B cell (primary cell): ENCODE measurements around the gene CD44. TPM values are rescaled to one million over a fixed set of nuclear protein-coding genes. Genes with fewer than 3 reads are reported as not detected.
"Not testable (repeated sequence)": the region's sequence is repeated elsewhere in the genome, so short reads cannot be mapped to it uniquely, and the experiment has no call there.

Source experiments
- ATAC-seq: fragments of 200-7000 bp; cut with Tn5 transposase; one replicate; pipeline ENCODE4 v1.10.0; 2021; ENCODE audit warnings: low read depth, mild to moderate bottlenecking, moderate number of reproducible peaks, moderate library complexity
- CTCF ChIA-PET: fragments of 350-600 bp; sonication (Branson Sonifier 250); formaldehyde crosslinking; loops from one replicate; lab custom pipeline; 2021; ENCODE audit warnings: antibody characterized with exemption, inconsistent platforms; lab: Charles Lee
- POLR2A ChIA-PET: fragments of 350-600 bp; sonication (Branson Sonifier 250); formaldehyde crosslinking; loops from one replicate; lab custom pipeline; 2021; ENCODE audit warnings: antibody characterized with exemption; lab: Charles Lee
- DNase-seq: peaks from one replicate; pipeline ENCODE4 v3.0.0; 2013
- H2AFZ ChIP-seq: 2 replicates; pipeline ENCODE4 v1.6.1; 2012; ENCODE audit warnings: mild to moderate bottlenecking, low read depth, low read length; ENCODE audit not compliant: insufficient read depth, poor library complexity, severe bottlenecking
- H3K27ac ChIP-seq, 2 donors: 1 replicate in 1 of 2; 2 replicates in 1 of 2; pipeline ENCODE4 v1.5.1; 2012 to 2013; ENCODE audit warnings: low read length in 2 of 2, mild to moderate bottlenecking in 2 of 2, moderate library complexity in 1 of 2
- H3K27me3 ChIP-seq, 4 experiments: fragments of 200-600 bp in 1 of 4; sonication (generic) in 1 of 4; replicated peaks in 1 of 4; 1 replicate in 2 of 4; 2 replicates in 2 of 4; pipeline versions ENCODE4 v1.6.1 to v1.7.0; 2013 to 2016; ENCODE audit warnings: low read length in 3 of 4, mild to moderate bottlenecking in 2 of 4, mixed read lengths in 1 of 4, moderate library complexity in 1 of 4; ENCODE audit not compliant: insufficient read depth in 4 of 4, control insufficient read depth in 3 of 4; ENCODE audit errors: control extremely low read depth in 1 of 4
- H3K36me3 ChIP-seq, 2 experiments: replicated peaks in 1 of 2; 1 replicate in 1 of 2; 2 replicates in 1 of 2; pipeline versions ENCODE4 v1.6.1 to v1.7.1; 2013; ENCODE audit warnings: low read length in 1 of 2; ENCODE audit not compliant: insufficient read depth in 2 of 2, control insufficient read depth in 1 of 2; ENCODE audit errors: control extremely low read depth in 1 of 2, extremely low read depth in 1 of 2
- H3K4me1 ChIP-seq, 2 donors: fragments of 200-600 bp in 1 of 2; sonication (generic) in 1 of 2; 1 replicate in 1 of 2; 2 replicates in 1 of 2; pipeline versions ENCODE4 v1.5.1 to v1.6.1; 2013 to 2017; ENCODE audit warnings: low read length in 2 of 2; ENCODE audit not compliant: control insufficient read depth in 2 of 2, insufficient read depth in 2 of 2
- H3K4me2 ChIP-seq: replicated peaks from 2 replicates; pipeline ENCODE3; 2012; ENCODE audit warnings: mild to moderate bottlenecking, low read depth, low read length; ENCODE audit not compliant: poor library complexity, severe bottlenecking
- H3K4me3 ChIP-seq, 5 experiments: fragments of 200-600 bp in 1 of 5; sonication (generic) in 1 of 5; 1 replicate in 3 of 5; 2 replicates in 2 of 5; pipeline versions ENCODE4 v1.5.1 to v1.7.0; 2011 to 2016; ENCODE audit warnings: low read length in 4 of 5, mild to moderate bottlenecking in 4 of 5, low read depth in 2 of 5, control low read depth in 1 of 5, moderate library complexity in 1 of 5; ENCODE audit not compliant: insufficient read depth in 1 of 5; ENCODE audit errors: control extremely low read depth in 1 of 5, extremely low read depth in 1 of 5
- H3K79me2 ChIP-seq: fragments of 200-600 bp; sonication (generic); one replicate; pipeline ENCODE4 v1.6.0; 2016; ENCODE audit warnings: low read length; ENCODE audit not compliant: control insufficient read depth, insufficient read depth
- H3K9ac ChIP-seq: fragments of 200-600 bp; sonication (generic); 2 replicates; pipeline ENCODE4 v1.6.1; 2017; ENCODE audit warnings: mild to moderate bottlenecking, low read length, moderate library complexity
- H3K9me3 ChIP-seq, 3 donors: one replicate each; pipeline versions ENCODE4 v1.6.1 to v1.7.1; 2013; ENCODE audit warnings: low read length in 2 of 3; ENCODE audit not compliant: control insufficient read depth in 2 of 3, insufficient read depth in 1 of 3; ENCODE audit errors: control extremely low read depth in 1 of 3
- H4K20me1 ChIP-seq: 2 replicates; pipeline ENCODE4 v1.6.0; 2012; ENCODE audit warnings: mild to moderate bottlenecking, low read length; ENCODE audit not compliant: insufficient read depth, control insufficient read depth, poor library complexity, severe bottlenecking
- H3K27ac Mint-ChIP-seq: one replicate; pipeline ENCODE4 v1.8.0; 2021; ENCODE audit warnings: mixed read lengths
- H3K27me3 Mint-ChIP-seq: one replicate; pipeline ENCODE4 v1.8.0; 2021; ENCODE audit warnings: mixed read lengths
- H3K4me1 Mint-ChIP-seq: one replicate; pipeline ENCODE4 v1.8.0; 2021; ENCODE audit warnings: mixed read lengths
- H3K4me3 Mint-ChIP-seq: one replicate; pipeline ENCODE4 v1.8.0; 2021; ENCODE audit warnings: mixed read lengths
- H3K9me3 Mint-ChIP-seq: one replicate; pipeline ENCODE4 v1.8.0; 2022; ENCODE audit warnings: mixed read lengths; ENCODE audit not compliant: insufficient read depth
- CTCF ChIP-seq: fragments of 200-600 bp; IDR thresholded peaks from one replicate; pipeline ENCODE4 v1.8.0; 2022; ENCODE audit warnings: antibody characterized with exemption, mild to moderate bottlenecking
- EZH2 ChIP-seq: IDR thresholded peaks from 2 replicates; pipeline ENCODE4 v1.6.1; 2012; ENCODE audit warnings: borderline replicate concordance, low read depth, mild to moderate bottlenecking, moderate library complexity, low read length; ENCODE audit not compliant: insufficient read depth, poor library complexity, severe bottlenecking
- WGBS: methylation state at CpG from one replicate; pipeline ENCODE4 v1.1.5; 2013; ENCODE audit warnings: missing lambda C conversion rate; ENCODE audit not compliant: insufficient coverage; 5-methylcytosine and 5-hydroxymethylcytosine counted together
- intact Hi-C: fragments of 100-400 bp; cut with micrococcal nuclease; formaldehyde crosslinking; loops from one replicate; pipeline ENCODE4 v1.10.0; 2022
- polyA plus RNA-seq: library from polyadenylated mRNA; depleted of rRNA; stranded (reverse); fragments of >200 nt; gene quantifications from 2 replicates; pipeline ENCODE4 v1.2.3, GENCODE V29; 2012
- total RNA-seq, 2 donors: library from RNA; stranded (reverse); fragments of 120-200 nt in 1 of 2; gene quantifications; 1 replicate in 1 of 2; 2 replicates in 1 of 2; pipeline versions ENCODE4 v1.2.3 to v1.2.4, GENCODE V29; 2013 to 2022

CD44 gene
- total and polyA plus RNA-seq, 2 donors (not counting 1 experiment from before 2014, with no cell fraction given): 261 to 896 TPM

GRCh38 chr11:35089666-35090065 lies 49.3 kb upstream of the CD44 start:
- Histone ChIP-seq H3K4me1 (peaks cover 38 to 42% of the 10 kb centered on the region in 2 donors), H2AFZ (no peak overlapping the region), H3K27me3 (no peaks in the 10 kb centered on the region), H3K36me3 (no peaks in the 10 kb centered on the region), H3K4me2 (peak overlapping the region; percentile 59), H3K9ac (peak overlapping the region; percentile 41), H3K4me3 (peak overlapping the region in 1 of 5 experiments; percentile 26), H3K27ac (peak overlapping the region; percentile 15 to 80), H3K9me3 (no peaks in the 10 kb centered on the region), H4K20me1 (no peaks in the 10 kb centered on the region), H3K79me2 (peaks cover 8% of the 10 kb centered on the region)
- intact Hi-C loops: loop anchor here (2.0 kb wide), 1 partner anchor 17 kb away; no protein-coding TSS in a partner anchor
- peak overlapping the region; percentile 83 for H3K27ac Mint-ChIP-seq
- no peaks in the 10 kb centered on the region for H3K9me3 Mint-ChIP-seq
- H3K27me3 Mint-ChIP-seq: no peaks in the 10 kb centered on the region
- no peak for TF ChIP-seq CTCF
- no peak for TF ChIP-seq EZH2
- DNase-seq (peak; percentile 71), ATAC-seq (peak; percentile 71)
- no CpG with 5 or more reads among the region's 1 CpG for WGBS
- ChIA-PET POLR2A (interaction anchor here (0.7 to 1.5 kb wide), 4 partner anchors 14 to 29 kb away, joined by 3 to 7 read pairs (median 4); no protein-coding TSS in a partner anchor), CTCF (interaction anchor here (2.1 kb wide), 1 partner anchor 11 kb away, joined by 7 read pairs; no protein-coding TSS in a partner anchor)
- H3K4me3 Mint-ChIP-seq: peak overlapping the region; percentile 84
- H3K4me1 Mint-ChIP-seq: peaks cover 65% of the 10 kb centered on the region

- ChIA-PET CTCF (interaction anchor here (2.1 kb wide), 1 partner anchor 12 kb away, joined by 7 read pairs; no protein-coding TSS in a partner anchor), POLR2A (interaction anchor here (0.8 to 1.3 kb wide), 2 partner anchors 14 to 50 kb away, joined by 3 read pairs; no protein-coding TSS in a partner anchor)
- TF ChIP-seq CTCF (no peak), EZH2 (no peak)
- H3K36me3 ChIP-seq: no peaks in the 10 kb centered on the region
- peak; percentile 42 for ATAC-seq
- H3K4me3 Mint-ChIP-seq: peak overlapping the region; percentile 60
- DNase-seq: no peak
- WGBS: no CpG with 5 or more reads among the region's 4 CpGs
- no peaks in the 10 kb centered on the region for H4K20me1 ChIP-seq
- H3K9me3 ChIP-seq: no peaks in the 10 kb centered on the region
- H3K27me3 Mint-ChIP-seq: no peaks in the 10 kb centered on the region
- H3K27me3 ChIP-seq: no peaks in the 10 kb centered on the region
- H3K4me1 Mint-ChIP-seq: peaks cover 65% of the 10 kb centered on the region
- H3K79me2 ChIP-seq: peaks cover 8% of the 10 kb centered on the region
- no peaks in the 10 kb centered on the region for H3K9me3 Mint-ChIP-seq
- peak overlapping the region; percentile 14 for H3K9ac ChIP-seq
- intact Hi-C loops: no loop called here
- peaks cover 37 to 41% of the 10 kb centered on the region in 2 donors for H3K4me1 ChIP-seq
- H3K4me3 ChIP-seq: peak overlapping the region in 1 of 5 experiments; percentile 26
- H3K27ac Mint-ChIP-seq: peak overlapping the region; percentile 11
- peak overlapping the region in 1 of 2 donors; percentile 80 for H3K27ac ChIP-seq
- H2AFZ ChIP-seq: no peak overlapping the region
- peak overlapping the region; percentile 59 for H3K4me2 ChIP-seq
These were observed 48.8 kb upstream of the CD44 start for GRCh38 chr11:35090125-35090524.

GRCh38 chr11:35090991-35091390 lies 48.0 kb upstream of the CD44 start:
- WGBS: 100% methylated on average over 6 of the region's 6 CpGs
- H3K9me3 Mint-ChIP-seq, H4K20me1 ChIP-seq, H3K79me2 ChIP-seq, H3K27me3 ChIP-seq, H3K4me2 ChIP-seq, H2AFZ ChIP-seq, H3K36me3 ChIP-seq, H3K4me3 Mint-ChIP-seq, H3K27ac ChIP-seq, intact Hi-C loops, ATAC-seq, H3K4me3 ChIP-seq, H3K9ac ChIP-seq, H3K9me3 ChIP-seq, H3K27me3 Mint-ChIP-seq, DNase-seq: not testable (repeated sequence)
- POLR2A ChIA-PET: interaction anchor here (1.3 kb wide), 1 partner anchor 49 kb away, joined by 3 read pairs; no protein-coding TSS in a partner anchor
- H3K27ac Mint-ChIP-seq: peak overlapping the region; percentile 50
- H3K4me1 ChIP-seq: peaks cover 37 to 41% of the 10 kb centered on the region in 2 donors
- peaks cover 70% of the 10 kb centered on the region for H3K4me1 Mint-ChIP-seq
- CTCF ChIA-PET: interaction anchor here (1.5 kb wide), 2 partner anchors 11 to 28 kb away, joined by 4 to 5 read pairs; no protein-coding TSS in a partner anchor
